ENCODE measurements around the gene DDX49. TPM values are rescaled to one million over a fixed set of nuclear protein-coding genes. Genes with fewer than 3 reads are reported as not detected.

Gene DDX49
- total and polyA plus RNA-seq, 4 donors: 13.2 to 36.1 (median 29.2) TPM

DNA sequence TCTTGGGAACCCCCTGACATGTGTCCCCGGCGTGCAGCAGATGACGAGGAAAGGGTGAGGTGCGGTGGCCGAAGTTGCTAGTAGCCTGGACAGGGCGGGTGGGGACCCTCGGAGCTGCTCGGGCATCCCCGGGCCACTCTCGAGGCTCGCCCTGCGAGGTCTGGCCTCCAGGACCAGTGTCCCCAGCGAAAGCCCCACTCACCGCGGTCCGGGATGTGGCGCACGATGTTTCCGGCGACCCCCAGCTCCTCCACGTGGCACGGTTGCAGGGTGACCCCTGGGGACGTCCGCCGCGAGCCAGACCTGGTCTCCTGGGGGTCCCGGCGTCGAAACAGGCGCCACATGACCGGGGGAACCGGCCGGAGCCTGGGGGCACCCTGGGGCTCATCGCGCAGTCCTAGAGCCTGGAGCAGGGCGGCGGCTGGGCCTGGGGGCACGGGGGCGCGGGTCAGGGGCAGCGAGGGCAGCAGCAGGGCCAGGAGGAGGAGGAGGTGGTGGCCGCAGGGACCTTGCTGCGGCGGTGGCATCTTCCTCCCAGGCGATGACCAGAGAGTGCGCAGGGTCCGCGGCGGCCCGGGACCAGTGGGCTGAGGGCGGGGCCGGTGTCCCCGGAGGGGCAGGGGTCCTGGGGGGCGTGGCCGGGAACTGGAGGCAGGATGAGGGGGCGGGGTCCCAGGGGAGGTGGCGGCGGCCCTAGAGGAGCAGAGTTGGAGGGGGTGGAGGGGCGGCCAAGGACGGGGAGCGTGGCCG lies 49.6 kb upstream of the DDX49 start:
- TF ChIP-seq JUND (IDR thresholded peaks at IDR 0.05): no peak
- no peak for TF ChIP-seq EGR1 (IDR thresholded peaks at IDR 0.05; ENCODE audit: low read depth in 2 of 2)
- TF ChIP-seq NR2F2 (IDR thresholded peaks at IDR 0.05): no peak
- TF ChIP-seq, protein P1, sequence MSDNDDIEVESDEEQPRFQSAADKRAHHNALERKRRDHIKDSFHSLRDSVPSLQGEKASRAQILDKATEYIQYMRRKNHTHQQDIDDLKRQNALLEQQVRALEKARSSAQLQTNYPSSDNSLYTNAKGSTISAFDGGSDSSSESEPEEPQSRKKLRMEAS (IDR thresholded peaks at IDR 0.05): no peak
- no peak for TF ChIP-seq HNF4G (IDR thresholded peaks at IDR 0.05)
- no peak for TF ChIP-seq HNF4A (conservative IDR thresholded peaks at IDR 0.05)
- no peak for TF ChIP-seq GABPA (IDR thresholded peaks at IDR 0.05 in 1 of 2, conservative IDR thresholded peaks at IDR 0.05 in 1 of 2)
- no peak for TF ChIP-seq RAD21 (IDR thresholded peaks at IDR 0.05)
- TF ChIP-seq RXRA (IDR thresholded peaks at IDR 0.05): no peak
- TF ChIP-seq FOXA2 (IDR thresholded peaks at IDR 0.05): no peak
- TF ChIP-seq, protein P2, sequence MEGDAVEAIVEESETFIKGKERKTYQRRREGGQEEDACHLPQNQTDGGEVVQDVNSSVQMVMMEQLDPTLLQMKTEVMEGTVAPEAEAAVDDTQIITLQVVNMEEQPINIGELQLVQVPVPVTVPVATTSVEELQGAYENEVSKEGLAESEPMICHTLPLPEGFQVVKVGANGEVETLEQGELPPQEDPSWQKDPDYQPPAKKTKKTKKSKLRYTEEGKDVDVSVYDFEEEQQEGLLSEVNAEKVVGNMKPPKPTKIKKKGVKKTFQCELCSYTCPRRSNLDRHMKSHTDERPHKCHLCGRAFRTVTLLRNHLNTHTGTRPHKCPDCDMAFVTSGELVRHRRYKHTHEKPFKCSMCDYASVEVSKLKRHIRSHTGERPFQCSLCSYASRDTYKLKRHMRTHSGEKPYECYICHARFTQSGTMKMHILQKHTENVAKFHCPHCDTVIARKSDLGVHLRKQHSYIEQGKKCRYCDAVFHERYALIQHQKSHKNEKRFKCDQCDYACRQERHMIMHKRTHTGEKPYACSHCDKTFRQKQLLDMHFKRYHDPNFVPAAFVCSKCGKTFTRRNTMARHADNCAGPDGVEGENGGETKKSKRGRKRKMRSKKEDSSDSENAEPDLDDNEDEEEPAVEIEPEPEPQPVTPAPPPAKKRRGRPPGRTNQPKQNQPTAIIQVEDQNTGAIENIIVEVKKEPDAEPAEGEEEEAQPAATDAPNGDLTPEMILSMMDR (IDR thresholded peaks at IDR 0.05; ENCODE audit: low read depth, low read length, missing input control): no peak
- TF ChIP-seq TAF1 (conservative IDR thresholded peaks at IDR 0.05): no peak
- TF ChIP-seq FOXA1 (IDR thresholded peaks at IDR 0.05): no peak
- TF ChIP-seq, protein P3, sequence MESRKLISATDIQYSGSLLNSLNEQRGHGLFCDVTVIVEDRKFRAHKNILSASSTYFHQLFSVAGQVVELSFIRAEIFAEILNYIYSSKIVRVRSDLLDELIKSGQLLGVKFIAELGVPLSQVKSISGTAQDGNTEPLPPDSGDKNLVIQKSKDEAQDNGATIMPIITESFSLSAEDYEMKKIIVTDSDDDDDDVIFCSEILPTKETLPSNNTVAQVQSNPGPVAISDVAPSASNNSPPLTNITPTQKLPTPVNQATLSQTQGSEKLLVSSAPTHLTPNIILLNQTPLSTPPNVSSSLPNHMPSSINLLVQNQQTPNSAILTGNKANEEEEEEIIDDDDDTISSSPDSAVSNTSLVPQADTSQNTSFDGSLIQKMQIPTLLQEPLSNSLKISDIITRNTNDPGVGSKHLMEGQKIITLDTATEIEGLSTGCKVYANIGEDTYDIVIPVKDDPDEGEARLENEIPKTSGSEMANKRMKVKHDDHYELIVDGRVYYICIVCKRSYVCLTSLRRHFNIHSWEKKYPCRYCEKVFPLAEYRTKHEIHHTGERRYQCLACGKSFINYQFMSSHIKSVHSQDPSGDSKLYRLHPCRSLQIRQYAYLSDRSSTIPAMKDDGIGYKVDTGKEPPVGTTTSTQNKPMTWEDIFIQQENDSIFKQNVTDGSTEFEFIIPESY (IDR thresholded peaks at IDR 0.05): no peak
- 16% methylated on average over 62 of the region's 62 CpGs for WGBS
- no peak for DNase-seq (ENCODE audit: low spot score)

DNA sequence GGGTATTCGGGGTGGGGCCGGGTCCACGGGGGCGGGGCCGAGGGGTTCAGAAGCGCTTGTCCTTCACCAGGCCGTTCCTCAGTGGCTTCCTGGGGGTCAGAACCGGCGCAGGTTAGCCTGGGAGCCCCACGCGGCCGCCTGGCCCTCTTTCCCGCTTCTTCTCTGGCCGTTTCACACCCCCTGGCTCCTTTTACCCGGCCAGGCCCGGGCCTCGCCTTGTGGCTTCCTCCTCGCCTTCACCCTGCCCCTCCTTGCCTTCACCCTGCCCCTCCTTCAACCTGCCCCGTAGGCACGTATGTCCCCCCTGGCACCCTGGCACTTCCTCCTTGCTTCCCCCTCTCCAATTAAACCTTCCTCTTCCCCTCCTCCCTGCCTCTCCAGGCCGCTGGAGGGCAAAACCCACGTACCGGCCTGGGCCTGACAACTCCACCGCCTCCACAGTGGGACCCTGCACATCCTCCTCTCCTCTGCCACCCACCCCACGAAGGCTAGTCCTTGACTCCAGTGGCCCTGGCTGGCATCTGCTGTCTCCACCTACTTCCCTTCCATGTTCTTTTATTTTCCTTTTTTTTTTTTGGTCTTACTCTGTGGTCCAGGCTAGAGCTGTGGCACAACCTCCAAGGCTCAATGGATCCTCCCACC lies 48.9 kb upstream of the DDX49 start:
- H3K9ac ChIP-seq (ENCODE audit: low read depth in 1 of 2, low read length in 2 of 2): no peak overlapping the region
- no peak overlapping the region for H3K4me3 ChIP-seq (ENCODE audit: low read depth in 1 of 3, low read length in 3 of 3)
- peaks cover 0 to 17% (median 7%) of the 10 kb centered on the region in 4 donors for H3K4me1 ChIP-seq (ENCODE audit: control insufficient read depth in 4 of 4, insufficient read depth in 4 of 4, low read length in 3 of 4)
- peaks cover 8 to 20% (median 10%) of the 10 kb centered on the region in 4 donors for H3K36me3 ChIP-seq (ENCODE audit: control insufficient read depth in 4 of 4, insufficient read depth in 3 of 4, low read depth in 1 of 4, low read length in 3 of 4)
- DNase-seq (ENCODE audit: low spot score): no peak
- no peak overlapping the region for H3K27ac ChIP-seq (ENCODE audit: low read depth in 1 of 2, low read length in 2 of 2)
- no peaks in the 10 kb centered on the region for H3K9me3 ChIP-seq (ENCODE audit: control insufficient read depth in 4 of 4, low read length in 3 of 4)
- WGBS: 37% methylated on average over 25 of the region's 25 CpGs
- TF ChIP-seq GABPA (IDR thresholded peaks at IDR 0.05 in 1 of 2, conservative IDR thresholded peaks at IDR 0.05 in 1 of 2) (no peak), FOXA2 (IDR thresholded peaks at IDR 0.05) (no peak), YY1 (IDR thresholded peaks at IDR 0.05) (no peak), SP1 (IDR thresholded peaks at IDR 0.05) (no peak)
- TF ChIP-seq, protein P4, sequence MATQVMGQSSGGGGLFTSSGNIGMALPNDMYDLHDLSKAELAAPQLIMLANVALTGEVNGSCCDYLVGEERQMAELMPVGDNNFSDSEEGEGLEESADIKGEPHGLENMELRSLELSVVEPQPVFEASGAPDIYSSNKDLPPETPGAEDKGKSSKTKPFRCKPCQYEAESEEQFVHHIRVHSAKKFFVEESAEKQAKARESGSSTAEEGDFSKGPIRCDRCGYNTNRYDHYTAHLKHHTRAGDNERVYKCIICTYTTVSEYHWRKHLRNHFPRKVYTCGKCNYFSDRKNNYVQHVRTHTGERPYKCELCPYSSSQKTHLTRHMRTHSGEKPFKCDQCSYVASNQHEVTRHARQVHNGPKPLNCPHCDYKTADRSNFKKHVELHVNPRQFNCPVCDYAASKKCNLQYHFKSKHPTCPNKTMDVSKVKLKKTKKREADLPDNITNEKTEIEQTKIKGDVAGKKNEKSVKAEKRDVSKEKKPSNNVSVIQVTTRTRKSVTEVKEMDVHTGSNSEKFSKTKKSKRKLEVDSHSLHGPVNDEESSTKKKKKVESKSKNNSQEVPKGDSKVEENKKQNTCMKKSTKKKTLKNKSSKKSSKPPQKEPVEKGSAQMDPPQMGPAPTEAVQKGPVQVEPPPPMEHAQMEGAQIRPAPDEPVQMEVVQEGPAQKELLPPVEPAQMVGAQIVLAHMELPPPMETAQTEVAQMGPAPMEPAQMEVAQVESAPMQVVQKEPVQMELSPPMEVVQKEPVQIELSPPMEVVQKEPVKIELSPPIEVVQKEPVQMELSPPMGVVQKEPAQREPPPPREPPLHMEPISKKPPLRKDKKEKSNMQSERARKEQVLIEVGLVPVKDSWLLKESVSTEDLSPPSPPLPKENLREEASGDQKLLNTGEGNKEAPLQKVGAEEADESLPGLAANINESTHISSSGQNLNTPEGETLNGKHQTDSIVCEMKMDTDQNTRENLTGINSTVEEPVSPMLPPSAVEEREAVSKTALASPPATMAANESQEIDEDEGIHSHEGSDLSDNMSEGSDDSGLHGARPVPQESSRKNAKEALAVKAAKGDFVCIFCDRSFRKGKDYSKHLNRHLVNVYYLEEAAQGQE (IDR thresholded peaks at IDR 0.05): no peak
- TF ChIP-seq, protein P3 (IDR thresholded peaks at IDR 0.05): no peak
- H3K27me3 ChIP-seq (ENCODE audit: control insufficient read depth in 4 of 4, insufficient read depth in 4 of 4, low read length in 3 of 4): no peaks in the 10 kb centered on the region

More for the DNA sequence above, 49.6 kb upstream of the DDX49 start:
- Histone ChIP-seq H3K4me1 (ENCODE audit: control insufficient read depth in 4 of 4, insufficient read depth in 4 of 4, low read length in 3 of 4) (peaks cover 0 to 17% (median 7%) of the 10 kb centered on the region in 4 donors), H3K9ac (ENCODE audit: low read depth in 1 of 2, low read length in 2 of 2) (no peak overlapping the region), H3K27me3 (ENCODE audit: control insufficient read depth in 4 of 4, insufficient read depth in 4 of 4, low read length in 3 of 4) (no peaks in the 10 kb centered on the region), H3K9me3 (ENCODE audit: control insufficient read depth in 4 of 4, low read length in 3 of 4) (no peaks in the 10 kb centered on the region), H3K36me3 (ENCODE audit: control insufficient read depth in 4 of 4, insufficient read depth in 3 of 4, low read depth in 1 of 4, low read length in 3 of 4) (peaks cover 11 to 27% (median 15%) of the 10 kb centered on the region in 4 donors), H3K27ac (ENCODE audit: low read depth in 1 of 2, low read length in 2 of 2) (no peak overlapping the region), H3K4me3 (ENCODE audit: low read depth in 1 of 3, low read length in 3 of 3) (no peak overlapping the region)
